Left ventricle myocardium superior (tissue), 1 donor: Measurements from ENCODE around the gene MED27. TPM values are rescaled to one million over a fixed set of nuclear protein-coding genes. Genes with fewer than 3 reads are reported as not detected.
A peak's percentile ranks its signal among the peaks of the same experiment; 100 is the strongest.
"Not testable (repeated sequence)": the region's sequence is repeated elsewhere in the genome, so short reads cannot be mapped to it uniquely, and the experiment has no call there.

Source experiments
- ATAC-seq: fragments of 200-7000 bp; cut with Tn5 transposase; one replicate; pipeline ENCODE4 v1.9.1; 2020; ENCODE audit warnings: mild to moderate bottlenecking, moderate library complexity
- DNase-seq: peaks from one replicate; pipeline ENCODE4 v3.0.0-alpha.2; 2020
- intact Hi-C: fragments of 100-400 bp; cut with micrococcal nuclease; formaldehyde crosslinking; loops from one replicate; pipeline ENCODE4 v1.11.0; 2022
- total RNA-seq: library from RNA; stranded (reverse); fragmentation: NEBNext Ultra II Directional; extraction: Animal tissue kit (Norgen Biotek cat#: 25700); gene quantifications from one replicate; pipeline ENCODE4 v1.2.1, GENCODE V29; 2021
- donor health status: DM: no; HTN: yes; CAD: no; lungs with severe emphysema.

MED27 gene
- total RNA-seq, 1 donor from 2014 or later, result 13.5 TPM

GRCh38 chr9:131954299-131954698 lies 125.4 kb downstream of the MED27 start:
- ATAC-seq (no peak), DNase-seq (no peak)
- intact Hi-C loops, result no loop called here

- intact Hi-C loops, result no loop called here
- ATAC-seq (peak; percentile 96), DNase-seq (peak; percentile 65)
These were observed 127.8 kb downstream of the MED27 start for GRCh38 chr9:131951905-131952304.

- ATAC-seq (no peak), DNase-seq (no peak)
- intact Hi-C loops, result no loop called here
These were observed 128.5 kb downstream of the MED27 start for GRCh38 chr9:131951155-131951554.

- no peak for ATAC-seq
- intact Hi-C loops, result no loop called here
- no peak for DNase-seq
These were observed 129.2 kb downstream of the MED27 start for GRCh38 chr9:131950487-131950886.

GRCh38 chr9:131946180-131946579 lies 133.5 kb downstream of the MED27 start:
- DNase-seq (no peak), ATAC-seq (no peak)
- intact Hi-C loops, result no loop called here

- no peak for DNase-seq
- ATAC-seq, result no peak
- intact Hi-C loops, result no loop called here
These were observed 136.3 kb downstream of the MED27 start for GRCh38 chr9:131943351-131943841.

- ATAC-seq, result no peak
- intact Hi-C loops, result no loop called here
- no peak for DNase-seq
These were observed 137.4 kb downstream of the MED27 start for GRCh38 chr9:131942146-131942720.

GRCh38 chr9:131937451-131937850 lies 142.2 kb downstream of the MED27 start:
- ATAC-seq, result no peak
- intact Hi-C loops, result no loop called here
- DNase-seq, result no peak

GRCh38 chr9:131936929-131937328 lies 142.7 kb downstream of the MED27 start:
- no peak for DNase-seq
- no peak for ATAC-seq
- intact Hi-C loops, result no loop called here

- intact Hi-C loops, result no loop called here
- DNase-seq (no peak), ATAC-seq (no peak)
These were observed 145.0 kb downstream of the MED27 start for GRCh38 chr9:131934673-131935072.

GRCh38 chr9:131927091-131927490 lies 152.6 kb downstream of the MED27 start:
- DNase-seq (no peak), ATAC-seq (no peak)
- intact Hi-C loops, result no loop called here

GRCh38 chr9:131926360-131926922 lies 153.2 kb downstream of the MED27 start:
- ATAC-seq (no peak), DNase-seq (no peak)
- intact Hi-C loops, result no loop called here

- DNase-seq, result no peak
- intact Hi-C loops, result no loop called here
- ATAC-seq, result no peak
These were observed 153.9 kb downstream of the MED27 start for GRCh38 chr9:131925677-131926177.

GRCh38 chr9:131923766-131924165 lies 155.9 kb downstream of the MED27 start:
- no peak for ATAC-seq
- no peak for DNase-seq
- intact Hi-C loops, result no loop called here

- intact Hi-C loops, result no loop called here
- ATAC-seq, result no peak
- DNase-seq, result no peak
These were observed 156.5 kb downstream of the MED27 start for GRCh38 chr9:131923132-131923671.

GRCh38 chr9:131921635-131922034 lies 158.0 kb downstream of the MED27 start:
- ATAC-seq, intact Hi-C loops: not testable (repeated sequence)

GRCh38 chr9:131919216-131919615 lies 160.5 kb downstream of the MED27 start:
- DNase-seq, result no peak
- ATAC-seq, result no peak
- intact Hi-C loops, result no loop called here

More at GRCh38 chr9:131921635-131922034, 158.0 kb downstream of the MED27 start:
- DNase-seq, result not testable (repeated sequence)

- ATAC-seq (no peak), DNase-seq (no peak)
- intact Hi-C loops, result no loop called here
These were observed 161.2 kb downstream of the MED27 start for GRCh38 chr9:131918481-131918880.

- DNase-seq (no peak), ATAC-seq (peak; percentile 57)
- intact Hi-C loops, result no loop called here
These were observed 162.7 kb downstream of the MED27 start for GRCh38 chr9:131917009-131917408.

GRCh38 chr9:131915181-131915580 lies 164.5 kb downstream of the MED27 start:
- no peak for DNase-seq
- intact Hi-C loops, result no loop called here
- no peak for ATAC-seq

GRCh38 chr9:131912671-131913070 lies 167.0 kb downstream of the MED27 start:
- DNase-seq (no peak), ATAC-seq (no peak)
- intact Hi-C loops, result no loop called here
